Measurements from ENCODE around the gene CD79B.

CD79B gene

DNA sequence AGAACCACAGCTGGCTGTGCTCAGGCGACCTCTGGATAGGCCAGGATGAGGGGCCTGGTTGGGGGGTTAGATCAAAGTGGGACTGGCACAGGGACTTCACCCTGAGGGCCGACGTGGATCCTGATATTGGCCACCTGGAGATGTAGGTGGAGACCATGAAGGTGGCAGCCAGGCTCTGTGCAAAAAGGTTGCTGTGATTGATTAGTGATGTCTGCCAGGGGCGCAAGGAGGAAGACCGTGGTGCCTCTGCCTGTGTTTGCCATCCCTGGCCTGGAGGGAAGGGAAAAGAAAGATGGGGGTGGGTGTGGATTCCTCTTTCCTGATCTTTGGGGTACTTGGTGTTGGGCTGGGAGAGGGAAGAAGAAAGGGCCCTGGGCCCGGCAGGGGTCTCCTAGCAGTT, 41.1 kb upstream of the CD79B start:
- TF ChIP-seq, protein P1, sequence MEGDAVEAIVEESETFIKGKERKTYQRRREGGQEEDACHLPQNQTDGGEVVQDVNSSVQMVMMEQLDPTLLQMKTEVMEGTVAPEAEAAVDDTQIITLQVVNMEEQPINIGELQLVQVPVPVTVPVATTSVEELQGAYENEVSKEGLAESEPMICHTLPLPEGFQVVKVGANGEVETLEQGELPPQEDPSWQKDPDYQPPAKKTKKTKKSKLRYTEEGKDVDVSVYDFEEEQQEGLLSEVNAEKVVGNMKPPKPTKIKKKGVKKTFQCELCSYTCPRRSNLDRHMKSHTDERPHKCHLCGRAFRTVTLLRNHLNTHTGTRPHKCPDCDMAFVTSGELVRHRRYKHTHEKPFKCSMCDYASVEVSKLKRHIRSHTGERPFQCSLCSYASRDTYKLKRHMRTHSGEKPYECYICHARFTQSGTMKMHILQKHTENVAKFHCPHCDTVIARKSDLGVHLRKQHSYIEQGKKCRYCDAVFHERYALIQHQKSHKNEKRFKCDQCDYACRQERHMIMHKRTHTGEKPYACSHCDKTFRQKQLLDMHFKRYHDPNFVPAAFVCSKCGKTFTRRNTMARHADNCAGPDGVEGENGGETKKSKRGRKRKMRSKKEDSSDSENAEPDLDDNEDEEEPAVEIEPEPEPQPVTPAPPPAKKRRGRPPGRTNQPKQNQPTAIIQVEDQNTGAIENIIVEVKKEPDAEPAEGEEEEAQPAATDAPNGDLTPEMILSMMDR (conservative IDR thresholded peaks at IDR 0.05; ENCODE audit: low read depth, low read length): no peak
- no peak overlapping the region for H3K4me3 ChIP-seq (ENCODE audit: low read depth, low read length)
- DNase-seq (ENCODE audit: low read depth): no peak

DNA sequence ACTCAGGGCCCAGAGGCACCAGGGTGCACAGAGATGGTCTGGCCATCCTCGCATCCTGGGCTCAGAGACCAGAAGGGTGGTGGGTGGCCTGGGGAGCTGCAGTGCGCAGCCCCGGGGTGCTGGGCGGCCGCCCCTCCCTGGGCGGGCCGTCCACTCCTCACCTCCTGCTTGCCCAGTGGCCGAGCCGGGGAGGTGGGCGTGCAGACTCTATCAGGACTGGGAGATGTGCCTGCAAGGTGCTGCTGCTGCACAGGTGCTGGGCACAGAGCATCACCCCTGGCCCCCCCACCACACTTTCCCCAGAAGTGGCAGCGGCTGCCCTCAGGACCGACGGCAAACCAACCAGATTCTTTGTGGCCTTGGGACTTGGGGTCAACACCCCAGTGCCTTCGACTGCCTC, 40.7 kb upstream of the CD79B start, which contains the start of gene SCN4A:
TSS of gene SCN4A (minus strand) at position 123 of the 400 bp plus-strand sequence. CDS start at position 46, 77 bp downstream.
- H3K4me3 ChIP-seq (ENCODE audit: low read depth, low read length): no peak within 1 kb of the TSS
- TF ChIP-seq, protein P1 (conservative IDR thresholded peaks at IDR 0.05; ENCODE audit: low read depth, low read length): no peak
- DNase-seq (ENCODE audit: low read depth): no peak

DNA sequence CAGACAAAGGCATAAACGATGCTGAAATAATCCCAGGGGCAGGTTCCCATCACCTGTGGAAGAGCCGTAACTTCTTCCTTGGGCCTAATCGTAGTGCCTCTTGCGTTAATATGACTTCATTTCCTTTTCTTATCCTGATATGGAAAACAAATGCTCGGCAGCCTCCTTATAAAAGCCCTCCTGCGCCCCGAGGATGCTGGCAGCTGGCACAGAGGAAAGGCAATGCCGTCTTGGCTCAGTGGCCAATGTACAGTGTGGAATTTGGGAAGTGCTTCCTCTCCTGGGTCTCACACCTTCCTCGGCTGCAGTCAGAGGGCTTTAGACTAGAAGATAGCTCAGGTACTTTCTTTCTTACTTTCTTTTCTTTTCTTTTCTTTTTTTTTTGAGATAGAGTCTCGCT, 37.1 kb upstream of the CD79B start:
- TF ChIP-seq, protein P1 (conservative IDR thresholded peaks at IDR 0.05; ENCODE audit: low read depth, low read length): no peak
- H3K4me3 ChIP-seq (ENCODE audit: low read depth, low read length): no peak overlapping the region
- no peak for DNase-seq (ENCODE audit: low read depth)

DNA sequence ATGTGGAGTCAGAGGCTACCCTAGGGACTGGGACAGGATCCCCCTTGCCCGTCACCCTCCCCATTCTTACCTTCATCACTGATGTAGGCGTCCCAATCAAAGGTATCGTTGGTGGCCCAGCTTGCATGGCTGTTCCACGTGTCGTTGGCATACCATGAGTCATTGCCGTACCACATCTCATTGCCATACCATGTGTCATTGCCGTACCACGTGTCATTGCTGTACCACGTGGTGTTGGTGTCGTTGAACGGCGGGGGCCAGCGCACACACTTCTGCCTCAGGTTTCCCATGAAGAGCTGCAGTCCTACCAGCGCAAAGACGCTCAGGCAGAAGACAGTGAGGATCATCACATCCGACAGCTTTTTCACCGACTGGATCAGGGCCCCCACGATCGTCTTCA, 35.8 kb upstream of the CD79B start:
- TF ChIP-seq, protein P1 (conservative IDR thresholded peaks at IDR 0.05; ENCODE audit: low read depth, low read length): no peak
- DNase-seq (ENCODE audit: low read depth): no peak

DNA sequence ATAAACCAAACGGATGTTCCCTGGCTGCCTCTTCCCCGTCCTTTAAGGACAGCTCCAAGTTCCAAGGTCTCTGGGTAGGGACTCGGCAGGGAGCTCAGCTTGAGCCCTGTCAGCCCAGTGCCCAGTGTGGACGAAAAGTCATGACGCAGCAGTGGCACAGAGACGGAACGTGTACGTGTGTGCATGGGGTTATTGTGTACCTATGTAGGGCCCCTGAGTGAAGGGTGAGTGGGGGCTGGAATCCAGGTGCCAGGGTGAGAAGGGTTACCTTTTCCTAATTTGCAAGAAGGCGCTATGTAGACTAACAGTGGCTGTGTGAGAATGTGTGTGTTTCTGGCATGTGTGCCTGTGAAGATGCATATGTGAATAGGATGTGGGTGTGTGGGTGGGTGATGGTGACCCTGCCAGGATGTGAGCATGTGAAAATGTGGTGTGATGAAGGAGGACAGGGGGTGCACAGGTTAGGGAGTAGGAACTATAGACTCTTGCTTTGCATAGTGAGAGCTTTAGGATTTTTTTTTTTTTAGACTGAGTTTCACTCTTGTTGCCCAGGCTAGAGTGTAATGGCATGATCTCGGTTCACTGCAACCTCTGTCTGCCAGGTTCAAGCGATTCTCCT, 34.6 kb upstream of the CD79B start:
- TF ChIP-seq, protein P1 (conservative IDR thresholded peaks at IDR 0.05; ENCODE audit: low read depth, low read length): no peak
- no peak for DNase-seq (ENCODE audit: low read depth)
- no peak overlapping the region for H3K4me3 ChIP-seq (ENCODE audit: low read depth, low read length)

More for the DNA sequence above, 35.8 kb upstream of the CD79B start:
- H3K4me3 ChIP-seq (ENCODE audit: low read depth, low read length): no peak overlapping the region

DNA sequence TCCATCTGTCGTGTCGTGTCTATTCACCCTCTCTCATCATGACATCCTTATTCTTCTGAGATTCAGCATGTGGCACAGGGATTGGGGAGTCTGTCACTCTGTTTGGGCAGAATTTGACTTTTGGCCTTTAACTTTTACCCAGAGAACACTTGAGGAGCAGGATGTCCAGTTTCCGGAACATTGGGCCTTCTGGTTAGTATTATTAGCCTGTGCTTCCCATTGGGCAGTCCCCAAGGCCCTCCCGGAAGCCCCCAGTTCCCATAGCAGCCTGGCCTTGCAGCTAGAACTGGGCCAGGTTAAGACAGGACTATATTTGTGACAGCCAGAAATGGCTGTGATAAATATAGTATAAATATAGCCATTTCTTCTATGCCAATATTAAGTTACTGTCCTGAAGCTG, 31.0 kb upstream of the CD79B start:
- TF ChIP-seq, protein P1 (conservative IDR thresholded peaks at IDR 0.05; ENCODE audit: low read depth, low read length): no peak
- no peak overlapping the region for H3K4me3 ChIP-seq (ENCODE audit: low read depth, low read length)
- DNase-seq (ENCODE audit: low read depth): no peak

DNA sequence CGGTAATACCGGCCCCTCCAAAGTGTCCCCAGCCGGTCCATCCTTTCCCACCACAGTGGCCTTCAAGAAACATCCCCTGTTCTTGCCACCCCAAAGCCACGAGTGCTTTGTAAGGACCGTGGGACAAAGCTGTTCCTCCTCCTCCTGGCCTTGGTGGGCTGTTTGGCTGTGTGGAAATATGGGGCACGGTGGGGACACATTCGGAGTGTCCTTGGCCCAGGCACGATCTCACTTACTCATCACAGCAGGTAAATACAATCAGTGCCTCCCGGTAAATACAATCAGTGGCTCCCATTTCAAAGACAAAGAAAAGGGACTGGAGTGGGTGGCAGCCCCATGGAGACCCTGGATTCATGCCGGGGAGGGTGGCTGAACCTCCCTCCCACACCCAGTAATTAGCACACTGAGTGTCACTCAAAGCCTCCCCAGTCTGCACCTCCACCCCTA, 30.2 kb upstream of the CD79B start:
- no peak overlapping the region for H3K4me3 ChIP-seq (ENCODE audit: low read depth, low read length)
- no peak for DNase-seq (ENCODE audit: low read depth)
- TF ChIP-seq, protein P1 (conservative IDR thresholded peaks at IDR 0.05; ENCODE audit: low read depth, low read length): no peak

Data from choroid plexus epithelial cell (primary cell).